HepG2 (cell line): Measurements from ENCODE around the gene ZNF48. TPM values are rescaled to one million over a fixed set of nuclear protein-coding genes. Genes with fewer than 3 reads are reported as not detected.

Source experiments
- DR1 ChIP-seq: sonication (generic); formaldehyde crosslinking; IDR thresholded peaks from 2 replicates; pipeline ENCODE4 v1.8.0; 2021; ENCODE audit warnings: mild to moderate bottlenecking, missing genetic modification reagents, inconsistent platforms
- HNF4G ChIP-seq, 2 experiments: sonication (generic) in 1 of 2; formaldehyde crosslinking in 1 of 2; IDR thresholded peaks; 2 replicates each; pipeline versions ENCODE4 v1.4.0 to v1.6.1; 2011 to 2020; ENCODE audit warnings: borderline replicate concordance in 2 of 2, low read depth in 2 of 2, mild to moderate bottlenecking in 2 of 2, low read length in 1 of 2, missing genetic modification reagents in 1 of 2, moderate library complexity in 1 of 2
- ZMYM4 ChIP-seq: sonication (generic); formaldehyde crosslinking; IDR thresholded peaks from 2 replicates; pipeline ENCODE4 v1.8.1; 2023; ENCODE audit warnings: mild to moderate bottlenecking, missing genetic modification reagents
- ZNF567 ChIP-seq: sonication (generic); formaldehyde crosslinking; IDR thresholded peaks from 2 replicates; pipeline ENCODE4 v1.8.1; 2023; ENCODE audit warnings: mild to moderate bottlenecking, missing genetic modification reagents, borderline replicate concordance
- ZNF660 ChIP-seq: sonication (generic); formaldehyde crosslinking; IDR thresholded peaks from 2 replicates; pipeline ENCODE4 v1.5.1; 2020; ENCODE audit warnings: mild to moderate bottlenecking, low read depth, missing genetic modification reagents, borderline replicate concordance
- polyA plus RNA-seq, 8 experiments: library from polyadenylated mRNA; depleted of rRNA in 3 of 8; stranded (reverse) in 7 of 8; unstranded in 1 of 8; fragments of >200 nt; fragmentation: Illumina TruSeq in 4 of 8; extraction: Trizol in 4 of 8; gene quantifications; 2 replicates each; pipeline versions ENCODE4 v1.2.1 to v1.2.3, GENCODE V29; 2011 to 2016; ENCODE audit warnings: low read depth in 4 of 8, missing spikeins in 1 of 8, mixed read lengths in 1 of 8; ENCODE audit not compliant: insufficient read depth in 1 of 8
- total RNA-seq, 5 experiments: library from RNA; depleted of rRNA; stranded (reverse); fragments of >200 nt; fragmentation: Illumina TruSeq; extraction: Trizol; gene quantifications; 2 replicates each; pipeline ENCODE4 v1.2.3, GENCODE V29; 2016; ENCODE audit warnings: low read depth in 1 of 5
- TF ChIP-seq, protein P1 (sequence below), 2 experiments: fragments of 450-650 bp in 1 of 2; sonication (generic) in 1 of 2; formaldehyde crosslinking in 1 of 2; IDR thresholded peaks; 2 replicates each; pipeline versions ENCODE4 v1.6.1 to v1.8.0; 2016 to 2022; ENCODE audit warnings: antibody characterized with exemption in 1 of 2, mild to moderate bottlenecking in 1 of 2, missing genetic modification reagents in 1 of 2
- TF ChIP-seq, protein P2 (sequence below): IDR thresholded peaks from 2 replicates; pipeline ENCODE4 v1.6.1; 2012; ENCODE audit warnings: low read depth, low read length, improper control_type of control experiment
- TF ChIP-seq, protein P3 (sequence below), 2 experiments: sonication (generic) in 1 of 2; formaldehyde crosslinking in 1 of 2; IDR thresholded peaks; 2 replicates each; pipeline versions ENCODE4 v1.6.1 to v1.9.0; 2014 to 2022; ENCODE audit warnings: antibody characterized with exemption in 1 of 2, borderline replicate concordance in 1 of 2, inconsistent platforms in 1 of 2, low read depth in 1 of 2, missing genetic modification reagents in 1 of 2

The ZNF48 gene
- total and polyA plus RNA-seq, 2 of the 13 experiments (the other 11 are each of a cell fraction or from before 2014, with no cell fraction given): 9.9 to 12.3 TPM

DNA sequence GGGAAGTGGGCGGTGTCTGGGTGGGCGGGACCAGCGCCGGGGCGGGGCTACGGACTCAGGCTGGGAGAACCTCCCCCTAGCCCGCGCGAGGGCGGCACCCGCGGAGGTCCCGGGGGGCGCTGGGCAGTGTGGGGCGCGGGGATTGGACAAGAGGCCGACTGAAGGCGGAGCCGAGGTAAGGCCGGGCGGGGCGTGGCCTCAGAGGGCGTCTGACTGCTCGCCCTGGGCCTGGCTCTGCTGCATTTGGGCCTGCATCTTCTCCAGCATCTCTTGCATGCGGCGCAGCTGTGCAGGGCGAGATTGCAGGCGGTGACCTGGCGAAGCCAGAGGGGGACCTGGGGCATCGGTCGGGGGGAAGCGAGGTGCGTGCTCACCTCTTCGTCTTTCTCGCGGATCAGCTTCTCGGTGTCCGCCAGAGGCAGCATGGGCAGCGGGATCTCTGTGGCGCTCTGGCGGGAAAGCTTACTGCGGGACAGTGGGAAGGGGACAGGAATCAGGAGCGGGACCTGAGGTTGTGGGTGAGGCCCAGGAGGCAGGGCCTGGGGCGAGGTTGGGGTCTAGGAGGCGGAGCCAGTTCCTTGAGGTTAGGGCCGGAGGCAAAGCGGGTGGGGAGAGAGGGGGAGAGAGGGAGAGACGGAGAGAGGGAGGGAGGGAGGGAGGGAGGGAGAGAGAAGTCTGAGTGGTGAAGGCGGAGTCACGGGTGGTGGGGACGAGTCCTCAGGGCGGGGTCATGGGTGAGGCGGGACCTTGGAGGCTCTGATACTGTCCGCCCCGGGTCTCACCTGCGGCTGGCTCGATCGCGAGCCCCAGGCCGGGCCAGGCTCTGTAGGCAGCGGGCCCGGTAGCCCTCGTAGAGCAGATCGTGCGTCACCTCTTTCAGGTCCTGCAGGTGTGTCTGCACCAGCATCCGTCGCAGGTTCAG, 16.7 kb upstream of the ZNF48 start (continued):
- TF ChIP-seq, protein P1, sequence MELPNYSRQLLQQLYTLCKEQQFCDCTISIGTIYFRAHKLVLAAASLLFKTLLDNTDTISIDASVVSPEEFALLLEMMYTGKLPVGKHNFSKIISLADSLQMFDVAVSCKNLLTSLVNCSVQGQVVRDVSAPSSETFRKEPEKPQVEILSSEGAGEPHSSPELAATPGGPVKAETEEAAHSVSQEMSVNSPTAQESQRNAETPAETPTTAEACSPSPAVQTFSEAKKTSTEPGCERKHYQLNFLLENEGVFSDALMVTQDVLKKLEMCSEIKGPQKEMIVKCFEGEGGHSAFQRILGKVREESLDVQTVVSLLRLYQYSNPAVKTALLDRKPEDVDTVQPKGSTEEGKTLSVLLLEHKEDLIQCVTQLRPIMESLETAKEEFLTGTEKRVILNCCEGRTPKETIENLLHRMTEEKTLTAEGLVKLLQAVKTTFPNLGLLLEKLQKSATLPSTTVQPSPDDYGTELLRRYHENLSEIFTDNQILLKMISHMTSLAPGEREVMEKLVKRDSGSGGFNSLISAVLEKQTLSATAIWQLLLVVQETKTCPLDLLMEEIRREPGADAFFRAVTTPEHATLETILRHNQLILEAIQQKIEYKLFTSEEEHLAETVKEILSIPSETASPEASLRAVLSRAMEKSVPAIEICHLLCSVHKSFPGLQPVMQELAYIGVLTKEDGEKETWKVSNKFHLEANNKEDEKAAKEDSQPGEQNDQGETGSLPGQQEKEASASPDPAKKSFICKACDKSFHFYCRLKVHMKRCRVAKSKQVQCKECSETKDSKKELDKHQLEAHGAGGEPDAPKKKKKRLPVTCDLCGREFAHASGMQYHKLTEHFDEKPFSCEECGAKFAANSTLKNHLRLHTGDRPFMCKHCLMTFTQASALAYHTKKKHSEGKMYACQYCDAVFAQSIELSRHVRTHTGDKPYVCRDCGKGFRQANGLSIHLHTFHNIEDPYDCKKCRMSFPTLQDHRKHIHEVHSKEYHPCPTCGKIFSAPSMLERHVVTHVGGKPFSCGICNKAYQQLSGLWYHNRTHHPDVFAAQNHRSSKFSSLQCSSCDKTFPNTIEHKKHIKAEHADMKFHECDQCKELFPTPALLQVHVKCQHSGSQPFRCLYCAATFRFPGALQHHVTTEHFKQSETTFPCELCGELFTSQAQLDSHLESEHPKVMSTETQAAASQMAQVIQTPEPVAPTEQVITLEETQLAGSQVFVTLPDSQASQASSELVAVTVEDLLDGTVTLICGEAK (IDR thresholded peaks at IDR 0.05): no peak
- TF ChIP-seq, protein P1 (CRISPR knock-in tag; IDR thresholded peaks at IDR 0.05): peak; percentile 25; the same call in 1 of the 2 replicates
- no peak for TF ChIP-seq HNF4G (IDR thresholded peaks at IDR 0.05; ENCODE audit: borderline replicate concordance, low read depth, low read length)
- TF ChIP-seq HNF4G (CRISPR knock-in tag; IDR thresholded peaks at IDR 0.05; ENCODE audit: borderline replicate concordance, low read depth): no peak
- TF ChIP-seq, protein P2, sequence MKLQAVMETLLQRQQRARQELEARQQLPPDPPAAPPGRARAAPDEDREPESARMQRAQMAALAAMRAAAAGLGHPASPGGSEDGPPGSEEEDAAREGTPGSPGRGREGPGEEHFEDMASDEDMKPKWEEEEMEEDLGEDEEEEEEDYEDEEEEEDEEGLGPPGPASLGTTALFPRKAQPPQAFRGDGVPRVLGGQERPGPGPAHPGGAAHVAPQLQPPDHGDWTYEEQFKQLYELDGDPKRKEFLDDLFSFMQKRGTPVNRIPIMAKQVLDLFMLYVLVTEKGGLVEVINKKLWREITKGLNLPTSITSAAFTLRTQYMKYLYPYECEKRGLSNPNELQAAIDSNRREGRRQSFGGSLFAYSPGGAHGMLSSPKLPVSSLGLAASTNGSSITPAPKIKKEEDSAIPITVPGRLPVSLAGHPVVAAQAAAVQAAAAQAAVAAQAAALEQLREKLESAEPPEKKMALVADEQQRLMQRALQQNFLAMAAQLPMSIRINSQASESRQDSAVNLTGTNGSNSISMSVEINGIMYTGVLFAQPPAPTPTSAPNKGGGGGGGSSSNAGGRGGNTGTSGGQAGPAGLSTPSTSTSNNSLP: no peak
- peak; percentile 68; the same call in 1 of the 2 replicates for TF ChIP-seq ZMYM4
- TF ChIP-seq ZNF567 (CRISPR knock-in tag): peak; percentile 35; the same call in 1 of the 2 replicates
- TF ChIP-seq, protein P3, sequence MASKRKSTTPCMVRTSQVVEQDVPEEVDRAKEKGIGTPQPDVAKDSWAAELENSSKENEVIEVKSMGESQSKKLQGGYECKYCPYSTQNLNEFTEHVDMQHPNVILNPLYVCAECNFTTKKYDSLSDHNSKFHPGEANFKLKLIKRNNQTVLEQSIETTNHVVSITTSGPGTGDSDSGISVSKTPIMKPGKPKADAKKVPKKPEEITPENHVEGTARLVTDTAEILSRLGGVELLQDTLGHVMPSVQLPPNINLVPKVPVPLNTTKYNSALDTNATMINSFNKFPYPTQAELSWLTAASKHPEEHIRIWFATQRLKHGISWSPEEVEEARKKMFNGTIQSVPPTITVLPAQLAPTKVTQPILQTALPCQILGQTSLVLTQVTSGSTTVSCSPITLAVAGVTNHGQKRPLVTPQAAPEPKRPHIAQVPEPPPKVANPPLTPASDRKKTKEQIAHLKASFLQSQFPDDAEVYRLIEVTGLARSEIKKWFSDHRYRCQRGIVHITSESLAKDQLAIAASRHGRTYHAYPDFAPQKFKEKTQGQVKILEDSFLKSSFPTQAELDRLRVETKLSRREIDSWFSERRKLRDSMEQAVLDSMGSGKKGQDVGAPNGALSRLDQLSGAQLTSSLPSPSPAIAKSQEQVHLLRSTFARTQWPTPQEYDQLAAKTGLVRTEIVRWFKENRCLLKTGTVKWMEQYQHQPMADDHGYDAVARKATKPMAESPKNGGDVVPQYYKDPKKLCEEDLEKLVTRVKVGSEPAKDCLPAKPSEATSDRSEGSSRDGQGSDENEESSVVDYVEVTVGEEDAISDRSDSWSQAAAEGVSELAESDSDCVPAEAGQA (IDR thresholded peaks at IDR 0.05; ENCODE audit: low read depth): peak; percentile 23; the same call in 1 of the 2 replicates
- TF ChIP-seq, protein P3 (CRISPR knock-in tag; IDR thresholded peaks at IDR 0.05; ENCODE audit: borderline replicate concordance): no peak
- peak; percentile 85; the same call in 1 of the 2 replicates for TF ChIP-seq ZNF660 (CRISPR knock-in tag)
- TF ChIP-seq DR1: peak; percentile 91
